GM12864 (cell line): ENCODE data around the gene PAPLN.

ENCODE experiments used
- DNase-seq: peaks from one replicate; pipeline ENCODE4 v3.0.0-alpha.2; 2011; ENCODE audit warnings: low read depth
- H3K4me3 ChIP-seq: 2 replicates; pipeline ENCODE4 v1.5.1; 2011; ENCODE audit warnings: mild to moderate bottlenecking, low read depth, low read length, control low read depth
- TF ChIP-seq, protein P1 (sequence below): IDR thresholded peaks from 2 replicates; pipeline ENCODE4 v1.5.1; 2011; ENCODE audit warnings: low read depth, mild to moderate bottlenecking, moderate library complexity, low read length, control low read depth, inconsistent platforms; ENCODE audit errors: missing control alignments

PAPLN gene

DNA sequence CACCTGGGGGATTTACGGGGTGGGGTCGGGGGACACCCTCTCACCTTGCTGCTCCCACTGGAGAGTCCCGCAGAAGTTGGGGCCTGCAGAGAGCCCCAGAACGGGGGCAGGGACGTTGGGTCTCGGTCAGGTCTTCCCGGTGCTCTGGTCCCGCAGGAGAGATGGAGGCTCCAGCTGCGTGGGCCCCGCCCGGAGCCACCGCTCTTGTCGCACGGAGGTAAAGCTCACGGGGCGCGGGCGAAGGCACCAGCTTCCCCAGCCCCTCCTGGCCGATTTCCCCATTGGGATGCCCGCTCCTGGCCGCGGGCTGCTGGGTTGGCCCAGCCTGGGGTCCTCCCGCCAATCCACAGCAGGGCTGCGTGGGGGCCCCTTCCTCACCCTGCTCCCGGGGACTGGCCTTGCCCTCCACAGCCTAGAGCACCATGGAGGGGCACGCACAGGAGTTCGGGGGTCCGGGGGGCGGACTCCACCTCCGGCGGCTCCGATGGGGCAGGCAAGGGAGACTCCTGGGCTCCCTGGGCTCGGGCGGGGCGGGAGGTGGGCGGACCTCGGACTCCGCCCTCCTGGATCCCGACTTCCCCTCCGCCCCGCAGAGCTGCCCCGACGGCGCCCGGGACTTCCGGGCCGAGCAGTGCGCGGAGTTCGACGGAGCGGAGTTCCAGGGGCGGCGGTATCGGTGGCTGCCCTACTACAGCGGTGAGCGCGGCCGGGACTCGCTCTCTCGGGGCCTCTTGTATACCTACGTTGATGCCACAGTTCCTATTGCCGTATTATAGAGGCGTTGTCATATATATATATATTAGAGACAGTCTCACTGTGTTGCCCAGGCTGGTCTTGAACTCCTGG is 8.4 kb downstream of the PAPLN start:
- DNase-seq, result no peak
- TF ChIP-seq, protein P1, sequence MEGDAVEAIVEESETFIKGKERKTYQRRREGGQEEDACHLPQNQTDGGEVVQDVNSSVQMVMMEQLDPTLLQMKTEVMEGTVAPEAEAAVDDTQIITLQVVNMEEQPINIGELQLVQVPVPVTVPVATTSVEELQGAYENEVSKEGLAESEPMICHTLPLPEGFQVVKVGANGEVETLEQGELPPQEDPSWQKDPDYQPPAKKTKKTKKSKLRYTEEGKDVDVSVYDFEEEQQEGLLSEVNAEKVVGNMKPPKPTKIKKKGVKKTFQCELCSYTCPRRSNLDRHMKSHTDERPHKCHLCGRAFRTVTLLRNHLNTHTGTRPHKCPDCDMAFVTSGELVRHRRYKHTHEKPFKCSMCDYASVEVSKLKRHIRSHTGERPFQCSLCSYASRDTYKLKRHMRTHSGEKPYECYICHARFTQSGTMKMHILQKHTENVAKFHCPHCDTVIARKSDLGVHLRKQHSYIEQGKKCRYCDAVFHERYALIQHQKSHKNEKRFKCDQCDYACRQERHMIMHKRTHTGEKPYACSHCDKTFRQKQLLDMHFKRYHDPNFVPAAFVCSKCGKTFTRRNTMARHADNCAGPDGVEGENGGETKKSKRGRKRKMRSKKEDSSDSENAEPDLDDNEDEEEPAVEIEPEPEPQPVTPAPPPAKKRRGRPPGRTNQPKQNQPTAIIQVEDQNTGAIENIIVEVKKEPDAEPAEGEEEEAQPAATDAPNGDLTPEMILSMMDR, result no peak
- H3K4me3 ChIP-seq, result peak overlapping the region; percentile 56

DNA sequence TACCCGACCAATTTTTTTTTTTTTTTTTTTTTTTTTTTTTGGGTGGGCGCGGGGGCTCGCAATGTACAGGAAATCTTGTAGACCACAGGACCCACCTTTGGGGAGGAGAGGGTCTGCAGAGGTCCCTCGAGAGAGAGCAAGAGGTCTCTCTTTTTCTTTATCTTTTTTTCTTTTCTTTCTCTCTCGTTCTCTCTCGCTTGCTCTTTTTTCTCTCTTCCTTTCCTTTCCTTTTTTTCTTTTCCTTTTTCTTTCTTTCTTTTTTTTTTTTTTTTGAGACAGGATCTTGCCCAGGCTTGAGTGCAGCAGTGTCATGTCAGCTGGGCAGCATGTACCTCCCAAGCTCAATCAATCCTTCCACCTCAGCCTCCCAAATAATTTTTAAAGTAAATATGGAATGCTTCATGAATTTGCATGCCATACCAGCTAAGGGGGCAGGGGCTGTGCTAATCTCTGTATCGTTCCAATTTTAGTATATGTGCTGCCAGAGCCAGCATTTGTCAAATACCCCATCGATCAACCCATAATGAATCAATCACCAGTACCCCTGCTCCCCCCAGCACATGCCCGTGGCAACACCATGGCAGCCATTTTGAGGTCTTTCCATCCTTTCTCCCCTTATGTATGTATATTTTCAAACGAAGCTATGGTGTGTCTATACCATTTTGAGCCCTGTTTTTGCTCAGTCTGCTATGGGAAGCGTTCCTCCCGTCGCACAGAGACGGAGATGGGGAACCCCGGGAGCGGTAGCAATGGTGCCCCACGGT is 9.3 kb downstream of the PAPLN start:
- TF ChIP-seq, protein P1, result no peak
- peak overlapping the region; percentile 56 for H3K4me3 ChIP-seq
- DNase-seq, result no peak

DNA sequence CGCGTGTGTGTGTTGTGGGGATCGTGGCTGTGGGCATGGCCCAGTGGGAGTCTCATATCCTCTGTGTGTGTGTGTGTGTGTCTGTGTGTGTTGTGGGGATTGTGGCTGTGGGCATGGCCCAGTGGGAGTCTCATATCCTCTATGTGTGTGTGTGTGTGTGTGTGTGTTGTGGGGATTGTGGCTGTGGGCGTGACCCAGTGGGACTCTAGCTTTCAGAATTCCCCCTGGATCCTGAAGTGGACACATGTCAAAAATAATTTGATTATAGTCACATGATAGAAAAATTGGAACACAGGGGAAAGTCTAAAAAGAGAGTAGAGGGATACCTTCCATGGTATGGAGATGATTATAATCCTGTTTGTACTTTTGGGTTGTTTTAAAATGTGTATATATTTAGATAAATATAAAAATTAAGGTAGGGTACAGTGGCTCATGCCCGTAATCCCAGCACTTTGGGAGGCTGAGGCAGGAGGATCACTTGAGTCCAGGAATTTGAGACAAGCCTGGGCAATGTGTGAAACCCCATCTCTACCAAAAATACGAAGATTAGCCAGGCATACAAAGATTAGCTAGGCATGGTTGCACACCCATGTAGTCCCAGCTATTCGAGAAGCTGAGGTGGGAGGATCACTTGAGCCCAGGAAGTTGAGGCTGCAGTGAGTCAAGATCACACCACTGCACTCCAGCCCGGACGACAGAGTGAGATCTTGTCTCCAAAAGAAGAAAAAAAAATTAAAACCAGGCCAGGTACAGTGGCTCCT is 11.0 kb downstream of the PAPLN start:
- TF ChIP-seq, protein P1, result no peak
- peak overlapping the region; percentile 56 for H3K4me3 ChIP-seq
- DNase-seq, result peak; percentile 65

- DNase-seq, result no peak
- TF ChIP-seq, protein P1, result no peak
Observed at GRCh38 chr14:73249108-73249507, 11.8 kb downstream of the PAPLN start.

DNA sequence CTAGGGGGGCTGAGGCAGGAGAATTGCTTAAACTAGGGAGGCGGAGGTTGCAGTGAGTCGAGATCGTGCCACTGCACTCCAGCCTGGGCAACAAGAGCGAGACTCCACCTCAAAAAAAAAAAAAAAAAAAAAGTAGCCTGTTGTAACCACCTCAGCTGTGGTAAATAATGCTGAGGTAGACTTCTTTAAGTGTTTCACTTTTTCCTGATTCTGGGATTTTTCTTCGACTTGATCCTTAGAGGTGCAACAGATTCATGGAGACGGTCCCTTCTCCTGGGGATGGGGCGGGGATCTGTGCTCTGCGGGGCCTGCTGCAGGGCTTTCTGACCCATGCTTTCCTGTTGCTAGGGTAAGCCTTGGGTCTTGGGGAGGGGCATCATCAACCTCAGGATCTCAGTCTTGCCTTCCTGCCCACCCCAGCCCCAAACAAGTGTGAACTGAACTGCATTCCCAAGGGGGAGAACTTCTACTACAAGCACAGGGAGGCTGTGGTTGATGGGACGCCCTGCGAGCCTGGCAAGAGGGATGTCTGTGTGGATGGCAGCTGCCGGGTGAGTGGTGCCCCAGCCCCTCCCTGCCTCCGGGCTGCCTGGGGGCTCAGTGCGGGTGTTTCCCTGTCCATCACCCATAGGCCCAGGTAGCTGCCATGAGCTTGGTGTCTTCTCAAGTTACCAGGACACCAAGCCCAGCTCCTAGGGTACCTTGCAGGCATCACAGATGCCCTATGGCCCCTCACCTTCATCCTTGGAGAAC is 12.4 kb downstream of the PAPLN start:
- DNase-seq, result no peak
- no peak overlapping the region for H3K4me3 ChIP-seq
- TF ChIP-seq, protein P1, result no peak

More at GRCh38 chr14:73249108-73249507, 11.8 kb downstream of the PAPLN start:
- H3K4me3 ChIP-seq, result no peak overlapping the region

- TF ChIP-seq, protein P1, result no peak
- no peak for DNase-seq
- H3K4me3 ChIP-seq, result no peak overlapping the region
Observed at GRCh38 chr14:73250317-73250713, 13.0 kb downstream of the PAPLN start.
